ENCODE data around the gene MPRIP.

DNA sequence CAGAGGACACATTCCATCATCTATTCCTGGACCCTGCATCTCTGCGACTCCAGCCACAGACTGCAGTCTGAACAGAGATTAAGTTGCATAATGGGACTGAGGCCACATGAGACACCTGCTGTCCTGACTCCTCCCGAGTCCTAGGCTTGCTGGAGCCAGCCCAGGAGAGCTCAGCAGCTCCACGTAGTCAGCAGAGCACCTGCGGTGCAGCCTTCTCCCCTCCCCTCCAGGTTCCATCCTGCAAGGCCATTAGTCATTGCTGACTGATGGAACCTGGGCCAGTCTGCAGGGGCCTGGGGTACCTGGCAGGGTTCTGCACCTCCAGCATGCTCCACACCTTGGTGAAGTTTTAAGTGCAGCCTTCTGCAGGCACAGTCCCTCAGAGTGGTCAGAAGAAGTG, 87.2 kb downstream of the MPRIP start:
- no peak for TF ChIP-seq POLR2AphosphoS5 (IDR thresholded peaks at IDR 0.05; ENCODE audit: low read depth, low read length)
- TF ChIP-seq, protein P1, sequence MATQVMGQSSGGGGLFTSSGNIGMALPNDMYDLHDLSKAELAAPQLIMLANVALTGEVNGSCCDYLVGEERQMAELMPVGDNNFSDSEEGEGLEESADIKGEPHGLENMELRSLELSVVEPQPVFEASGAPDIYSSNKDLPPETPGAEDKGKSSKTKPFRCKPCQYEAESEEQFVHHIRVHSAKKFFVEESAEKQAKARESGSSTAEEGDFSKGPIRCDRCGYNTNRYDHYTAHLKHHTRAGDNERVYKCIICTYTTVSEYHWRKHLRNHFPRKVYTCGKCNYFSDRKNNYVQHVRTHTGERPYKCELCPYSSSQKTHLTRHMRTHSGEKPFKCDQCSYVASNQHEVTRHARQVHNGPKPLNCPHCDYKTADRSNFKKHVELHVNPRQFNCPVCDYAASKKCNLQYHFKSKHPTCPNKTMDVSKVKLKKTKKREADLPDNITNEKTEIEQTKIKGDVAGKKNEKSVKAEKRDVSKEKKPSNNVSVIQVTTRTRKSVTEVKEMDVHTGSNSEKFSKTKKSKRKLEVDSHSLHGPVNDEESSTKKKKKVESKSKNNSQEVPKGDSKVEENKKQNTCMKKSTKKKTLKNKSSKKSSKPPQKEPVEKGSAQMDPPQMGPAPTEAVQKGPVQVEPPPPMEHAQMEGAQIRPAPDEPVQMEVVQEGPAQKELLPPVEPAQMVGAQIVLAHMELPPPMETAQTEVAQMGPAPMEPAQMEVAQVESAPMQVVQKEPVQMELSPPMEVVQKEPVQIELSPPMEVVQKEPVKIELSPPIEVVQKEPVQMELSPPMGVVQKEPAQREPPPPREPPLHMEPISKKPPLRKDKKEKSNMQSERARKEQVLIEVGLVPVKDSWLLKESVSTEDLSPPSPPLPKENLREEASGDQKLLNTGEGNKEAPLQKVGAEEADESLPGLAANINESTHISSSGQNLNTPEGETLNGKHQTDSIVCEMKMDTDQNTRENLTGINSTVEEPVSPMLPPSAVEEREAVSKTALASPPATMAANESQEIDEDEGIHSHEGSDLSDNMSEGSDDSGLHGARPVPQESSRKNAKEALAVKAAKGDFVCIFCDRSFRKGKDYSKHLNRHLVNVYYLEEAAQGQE (IDR thresholded peaks at IDR 0.05; ENCODE audit: insufficient read depth in 1 of 2, low read depth in 2 of 2, low read length in 2 of 2) = no peak
- TF ChIP-seq TAF1 (IDR thresholded peaks at IDR 0.05; ENCODE audit: borderline replicate concordance, insufficient read depth, low read length) = no peak
